Endothelial cell of umbilical vein (primary cell): ENCODE results near the gene OR51G1. TPM values are rescaled to one million over a fixed set of nuclear protein-coding genes. Genes with fewer than 3 reads are reported as not detected.

Experiments used
- BruUV-seq: library from RNA; stranded (reverse); fragments of 400-500 nt; replicated peaks from 2 replicates; lab custom pipeline; 2021; lab: Mats Ljungman, UMichigan
- CTCF ChIA-PET: fragments of 300-600, 350-600 bp; sonication (Branson Sonifier 250); formaldehyde crosslinking; loops from one replicate; lab custom pipeline; 2021; ENCODE audit warnings: antibody characterized with exemption, inconsistent platforms; lab: Charles Lee
- POLR2A ChIA-PET: fragments of 300-600, 350-600 bp; sonication (Branson Sonifier 250); formaldehyde crosslinking; loops from one replicate; lab custom pipeline; 2021; ENCODE audit warnings: antibody characterized with exemption, inconsistent platforms; lab: Charles Lee
- DNase-seq: peaks from one replicate; pipeline ENCODE4 v3.0.0-alpha.2; 2011; ENCODE audit warnings: low read depth, low spot score
- FAIRE-seq: peaks from 2 replicates; lab custom pipeline; 2011; peaks lifted over from hg19 to GRCh38; lab: Jason Lieb, UNC
- H2AFZ ChIP-seq: 2 replicates; pipeline ENCODE4 v1.6.0; 2012; ENCODE audit warnings: low read depth, low read length, control low read depth, inconsistent platforms
- H3K27ac ChIP-seq: 2 replicates; pipeline ENCODE4 v1.5.1; 2011; ENCODE audit warnings: low read depth, mild to moderate bottlenecking, control low read depth, low read length, moderate library complexity; ENCODE audit not compliant: insufficient read depth
- H3K27me3 ChIP-seq, 2 experiments: 2 replicates each; pipeline versions ENCODE4 v1.6.0 to v1.6.1; 2011; ENCODE audit warnings: low read length in 2 of 2, mixed read lengths in 1 of 2; ENCODE audit not compliant: control insufficient read depth in 2 of 2, insufficient read depth in 2 of 2
- H3K36me3 ChIP-seq, 2 experiments: 2 replicates in 1 of 2; 3 replicates in 1 of 2; pipeline ENCODE4 v1.5.1; 2011; ENCODE audit warnings: low read length in 2 of 2, mild to moderate bottlenecking in 1 of 2, moderate library complexity in 1 of 2; ENCODE audit not compliant: control insufficient read depth in 2 of 2, insufficient read depth in 2 of 2; ENCODE audit errors: extremely low read depth in 1 of 2
- H3K4me1 ChIP-seq: 3 replicates; pipeline ENCODE4 v1.5.1; 2011; ENCODE audit warnings: mild to moderate bottlenecking, low read length; ENCODE audit not compliant: control insufficient read depth, insufficient read depth; ENCODE audit errors: extremely low read depth
- H3K4me2 ChIP-seq: 2 replicates; pipeline ENCODE4 v1.6.1; 2011; ENCODE audit warnings: low read length, control low read depth, mixed read lengths; ENCODE audit not compliant: insufficient read depth
- H3K4me3 ChIP-seq, 3 experiments: fragments of 200-600 bp in 1 of 3; sonication (generic), shearing (Covaris generic) in 1 of 3; replicated peaks in 1 of 3; 2 replicates each; pipeline ENCODE4 v1.5.1; 2011 to 2016; ENCODE audit warnings: control low read depth in 3 of 3, low read length in 3 of 3, mild to moderate bottlenecking in 2 of 3, inconsistent platforms in 1 of 3, low read depth in 1 of 3, moderate library complexity in 1 of 3; ENCODE audit not compliant: insufficient read depth in 1 of 3
- H3K79me2 ChIP-seq: 2 replicates; pipeline ENCODE4 v1.6.0; 2012; ENCODE audit warnings: low read length, inconsistent platforms; ENCODE audit not compliant: control insufficient read depth, insufficient read depth
- H3K9ac ChIP-seq: replicated peaks from 2 replicates; pipeline ENCODE3; 2011; ENCODE audit warnings: low read length, control low read depth; ENCODE audit not compliant: insufficient read depth; ENCODE audit errors: extremely low read depth
- H3K9me1 ChIP-seq: replicated peaks from 3 replicates; pipeline ENCODE4 v1.6.0; 2011; ENCODE audit warnings: mild to moderate bottlenecking, low read length; ENCODE audit not compliant: control insufficient read depth, insufficient read depth; ENCODE audit errors: extremely low read depth
- H3K9me3 ChIP-seq: replicated peaks from 2 replicates; pipeline ENCODE4 v1.5.1; 2012; ENCODE audit warnings: low read length, inconsistent platforms; ENCODE audit not compliant: control insufficient read depth, insufficient read depth
- H4K20me1 ChIP-seq: replicated peaks from 2 replicates; pipeline ENCODE3; 2011; ENCODE audit warnings: mild to moderate bottlenecking, low read length; ENCODE audit not compliant: control insufficient read depth, insufficient read depth; ENCODE audit errors: extremely low read depth
- EZH2 ChIP-seq: IDR thresholded peaks from 2 replicates; pipeline ENCODE4 v1.6.1; 2012; ENCODE audit warnings: borderline replicate concordance, low read depth, mild to moderate bottlenecking, moderate library complexity, low read length, inconsistent platforms; ENCODE audit not compliant: severe bottlenecking
- FOS ChIP-seq: IDR thresholded peaks from 2 replicates; pipeline ENCODE4 v1.6.1; 2011; ENCODE audit warnings: mild to moderate bottlenecking, low read length, moderate library complexity, borderline replicate concordance; ENCODE audit not compliant: insufficient read depth
- GATA2 ChIP-seq: IDR thresholded peaks from 2 replicates; pipeline ENCODE4 v1.7.0; 2011; ENCODE audit warnings: low read depth, mild to moderate bottlenecking, moderate library complexity, mixed read lengths, low read length; ENCODE audit not compliant: insufficient read length, insufficient read depth
- JUN ChIP-seq: IDR thresholded peaks from 2 replicates; pipeline ENCODE4 v1.6.1; 2011; ENCODE audit warnings: borderline replicate concordance, low read depth; ENCODE audit not compliant: insufficient read length, insufficient read depth
- MAX ChIP-seq: IDR thresholded peaks from 2 replicates; pipeline ENCODE4 v1.6.1; 2011; ENCODE audit not compliant: insufficient read depth, insufficient read length
- MYC ChIP-seq: IDR thresholded peaks from one replicate; pipeline ENCODE4 v1.6.1; 2011; ENCODE audit warnings: mild to moderate bottlenecking, low read depth, low read length
- POLR2A ChIP-seq: IDR thresholded peaks from 2 replicates; pipeline ENCODE4 v1.6.1; 2012; ENCODE audit warnings: low read depth, mild to moderate bottlenecking, control low read depth, low read length
- POLR2AphosphoS5 ChIP-seq: IDR thresholded peaks from 2 replicates; pipeline ENCODE4 v1.6.1; 2012; ENCODE audit warnings: low read depth, mild to moderate bottlenecking, control low read depth, low read length, moderate library complexity; ENCODE audit not compliant: insufficient read depth
- dilution Hi-C: fragments of 300-500 bp; cut with MboI; formaldehyde crosslinking; loops from one replicate; pipeline ENCODE4 v1.15.0; 2019; ENCODE audit warnings: low sequenced_read_pairs; ENCODE audit not compliant: extremely low pct_ligation_motif_present
- intact Hi-C: fragments of 100-400 bp; cut with micrococcal nuclease; formaldehyde crosslinking; loops from one replicate; pipeline ENCODE4 v1.10.0; 2022
- polyA plus RNA-seq, 4 experiments: library from polyadenylated mRNA; depleted of rRNA in 3 of 4; stranded (reverse) in 3 of 4; unstranded in 1 of 4; fragments of >200 nt; gene quantifications; 2 replicates each; pipeline versions ENCODE4 v1.2.1 to v1.2.3, GENCODE V29; 2011 to 2012; ENCODE audit warnings: missing spikeins in 1 of 4
- total RNA-seq: library from RNA; stranded (reverse); gene quantifications from 2 replicates; pipeline ENCODE4 v1.2.3, GENCODE V29; 2021
- TF ChIP-seq, protein P1 (sequence below), 2 donors: IDR thresholded peaks; 1 replicate in 1 of 2; 2 replicates in 1 of 2; pipeline ENCODE4 v1.5.1; 2011; ENCODE audit warnings: low read length in 2 of 2, mild to moderate bottlenecking in 2 of 2, moderate library complexity in 2 of 2, control low read depth in 1 of 2, inconsistent platforms in 1 of 2, low read depth in 1 of 2; ENCODE audit not compliant: insufficient read depth in 1 of 2; ENCODE audit errors: extremely low read depth in 1 of 2

Gene OR51G1
- total and polyA plus RNA-seq, 2 donors (not counting 3 experiments of a cell fraction or from before 2014, with no cell fraction given), result not detected

DNA sequence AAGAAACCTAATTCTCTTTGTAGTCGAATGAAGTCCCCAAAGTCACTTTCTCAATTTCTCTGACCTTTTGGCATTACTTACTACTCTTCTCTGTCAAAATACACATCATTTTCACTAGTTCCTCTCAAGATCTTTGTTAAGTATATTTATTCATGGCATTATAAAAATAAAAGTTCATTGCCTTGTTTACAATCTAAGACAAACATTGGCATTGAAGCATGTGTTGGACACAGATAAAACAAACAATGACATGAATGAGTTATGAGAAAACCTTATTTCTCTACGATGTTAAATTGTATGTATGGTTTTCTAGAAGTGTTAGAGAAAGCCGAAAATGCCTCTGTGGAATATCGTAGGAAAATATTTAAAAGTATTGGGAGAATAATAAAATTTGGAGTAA lies 8.6 kb upstream of the OR51G1 start:
- FAIRE-seq (no peak), DNase-seq (no peak)
- Histone ChIP-seq H3K4me3 (no peak overlapping the region), H3K27ac (no peak overlapping the region), H3K4me2 (no peak overlapping the region), H3K9me3 (peaks cover 2% of the 10 kb centered on the region), H2AFZ (no peak overlapping the region), H3K36me3 (no peaks in the 10 kb centered on the region), H3K27me3 (no peaks in the 10 kb centered on the region), H3K79me2 (no peaks in the 10 kb centered on the region), H3K9me1 (no peaks in the 10 kb centered on the region), H3K4me1 (no peaks in the 10 kb centered on the region), H3K9ac (no peak overlapping the region), H4K20me1 (no peaks in the 10 kb centered on the region)
- ChIA-PET POLR2A (no interaction called here), CTCF (no interaction called here)
- BruUV-seq, result no TSS peak
- dilution Hi-C loops (no loop called here), intact Hi-C loops (no loop called here)
- TF ChIP-seq JUN, result no peak
- TF ChIP-seq FOS, result no peak
- TF ChIP-seq, protein P1, sequence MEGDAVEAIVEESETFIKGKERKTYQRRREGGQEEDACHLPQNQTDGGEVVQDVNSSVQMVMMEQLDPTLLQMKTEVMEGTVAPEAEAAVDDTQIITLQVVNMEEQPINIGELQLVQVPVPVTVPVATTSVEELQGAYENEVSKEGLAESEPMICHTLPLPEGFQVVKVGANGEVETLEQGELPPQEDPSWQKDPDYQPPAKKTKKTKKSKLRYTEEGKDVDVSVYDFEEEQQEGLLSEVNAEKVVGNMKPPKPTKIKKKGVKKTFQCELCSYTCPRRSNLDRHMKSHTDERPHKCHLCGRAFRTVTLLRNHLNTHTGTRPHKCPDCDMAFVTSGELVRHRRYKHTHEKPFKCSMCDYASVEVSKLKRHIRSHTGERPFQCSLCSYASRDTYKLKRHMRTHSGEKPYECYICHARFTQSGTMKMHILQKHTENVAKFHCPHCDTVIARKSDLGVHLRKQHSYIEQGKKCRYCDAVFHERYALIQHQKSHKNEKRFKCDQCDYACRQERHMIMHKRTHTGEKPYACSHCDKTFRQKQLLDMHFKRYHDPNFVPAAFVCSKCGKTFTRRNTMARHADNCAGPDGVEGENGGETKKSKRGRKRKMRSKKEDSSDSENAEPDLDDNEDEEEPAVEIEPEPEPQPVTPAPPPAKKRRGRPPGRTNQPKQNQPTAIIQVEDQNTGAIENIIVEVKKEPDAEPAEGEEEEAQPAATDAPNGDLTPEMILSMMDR (IDR thresholded peaks at IDR 0.05; ENCODE audit: extremely low read depth in 1 of 2, insufficient read depth in 1 of 2, low read depth in 1 of 2, low read length in 2 of 2), result no peak
- TF ChIP-seq MYC, result no peak
- no peak for TF ChIP-seq MAX
- TF ChIP-seq EZH2, result no peak
- TF ChIP-seq POLR2A, result no peak
- TF ChIP-seq POLR2AphosphoS5, result no peak
- no peak for TF ChIP-seq GATA2
